ENCODE results near the gene TCFL5. TPM values are rescaled to one million over a fixed set of nuclear protein-coding genes. Genes with fewer than 3 reads are reported as not detected.

TCFL5 gene
- polyA plus RNA-seq, 3 donors, result 0.38 to 3.5 (median 0.89) TPM

- H3K4me3 ChIP-seq (replicated peaks in 1 of 3; ENCODE audit: low read depth in 2 of 3, low read length in 3 of 3), result no peak overlapping the region
- H3K9ac ChIP-seq (ENCODE audit: insufficient read depth, low read length, poor library complexity, severe bottlenecking), result no peak overlapping the region
- intact Hi-C loops (cut with micrococcal nuclease), result no loop called here
- no peaks in the 10 kb centered on the region for H3K27me3 ChIP-seq (ENCODE audit: control insufficient read depth in 2 of 2, insufficient read depth in 2 of 2, low read length in 2 of 2)
- H3K36me3 Mint-ChIP-seq, result no peaks in the 10 kb centered on the region
- H3K4me1 Mint-ChIP-seq, result peaks cover 14% of the 10 kb centered on the region
- no peak overlapping the region for H3K27ac Mint-ChIP-seq
- no peak overlapping the region for H3K4me2 ChIP-seq (replicated peaks; ENCODE audit: extremely low read depth, low read length, poor library complexity, severe bottlenecking)
- no peaks in the 10 kb centered on the region for H3K9me3 ChIP-seq (replicated peaks in 1 of 2; ENCODE audit: control insufficient read depth in 1 of 2, insufficient read depth in 1 of 2, low read length in 2 of 2)
- H3K36me3 ChIP-seq (replicated peaks in 1 of 2; ENCODE audit: control insufficient read depth in 1 of 2, insufficient read depth in 2 of 2, low read length in 2 of 2), result no peaks in the 10 kb centered on the region
- H3K9me3 Mint-ChIP-seq, result no peaks in the 10 kb centered on the region
- peaks cover 22 to 26% of the 10 kb centered on the region in 2 donors for H3K4me1 ChIP-seq (ENCODE audit: control insufficient read depth in 1 of 2, insufficient read depth in 2 of 2, low read length in 2 of 2)
- H3K4me3 Mint-ChIP-seq, result no peak overlapping the region
- H4K20me1 ChIP-seq (ENCODE audit: insufficient read depth, low read length), result no peaks in the 10 kb centered on the region
- H3K27me3 Mint-ChIP-seq (ENCODE audit: low read depth in 3 of 3), result peaks cover 0 to 5% (median 4%) of the 10 kb centered on the region in 3 donors
- no peak for TF ChIP-seq CTCF (IDR thresholded peaks at IDR 0.05)
- H3K27ac ChIP-seq (ENCODE audit: low read depth in 1 of 2, low read length in 2 of 2), result no peak overlapping the region
- H2AFZ ChIP-seq (ENCODE audit: insufficient read depth, low read depth, low read length, poor library complexity, severe bottlenecking), result no peak overlapping the region
- DNase-seq, result no peak
- WGBS (ENCODE audit: insufficient coverage), result 93% methylated on average over 21 of the region's 29 CpGs
- H3K79me2 ChIP-seq (ENCODE audit: insufficient read depth, low read length), result no peaks in the 10 kb centered on the region
Measured at GRCh38 chr20:62827311-62828038, 34.1 kb downstream of the TCFL5 start.

GRCh38 chr20:62826646-62827310, 34.8 kb downstream of the TCFL5 start:
- Histone ChIP-seq H3K27me3 (ENCODE audit: control insufficient read depth in 2 of 2, insufficient read depth in 2 of 2, low read length in 2 of 2) (no peaks in the 10 kb centered on the region), H3K27ac (ENCODE audit: low read depth in 1 of 2, low read length in 2 of 2) (no peak overlapping the region), H3K4me1 (ENCODE audit: control insufficient read depth in 1 of 2, insufficient read depth in 2 of 2, low read length in 2 of 2) (peaks cover 15 to 19% of the 10 kb centered on the region in 2 donors), H3K9me3 (replicated peaks in 1 of 2; ENCODE audit: control insufficient read depth in 1 of 2, insufficient read depth in 1 of 2, low read length in 2 of 2) (no peaks in the 10 kb centered on the region), H3K9ac (ENCODE audit: insufficient read depth, low read length, poor library complexity, severe bottlenecking) (no peak overlapping the region), H4K20me1 (ENCODE audit: insufficient read depth, low read length) (no peaks in the 10 kb centered on the region), H3K79me2 (ENCODE audit: insufficient read depth, low read length) (no peaks in the 10 kb centered on the region), H3K4me3 (replicated peaks in 1 of 3; ENCODE audit: low read depth in 2 of 3, low read length in 3 of 3) (no peak overlapping the region), H3K36me3 (replicated peaks in 1 of 2; ENCODE audit: control insufficient read depth in 1 of 2, insufficient read depth in 2 of 2, low read length in 2 of 2) (no peaks in the 10 kb centered on the region), H2AFZ (ENCODE audit: insufficient read depth, low read depth, low read length, poor library complexity, severe bottlenecking) (no peak overlapping the region), H3K4me2 (replicated peaks; ENCODE audit: extremely low read depth, low read length, poor library complexity, severe bottlenecking) (no peak overlapping the region)
- Mint-ChIP-seq H3K9me3 (no peaks in the 10 kb centered on the region), H3K36me3 (no peaks in the 10 kb centered on the region), H3K27me3 (ENCODE audit: low read depth in 3 of 3) (peaks cover 0 to 5% (median 4%) of the 10 kb centered on the region in 3 donors), H3K4me1 (peaks cover 7% of the 10 kb centered on the region), H3K4me3 (no peak overlapping the region), H3K27ac (no peak overlapping the region)
- no peak for DNase-seq
- 93% methylated on average over 17 of the region's 24 CpGs for WGBS (ENCODE audit: insufficient coverage)
- intact Hi-C loops (cut with micrococcal nuclease), result no loop called here
- TF ChIP-seq CTCF (IDR thresholded peaks at IDR 0.05), result no peak

Data from CD14-positive monocyte (primary cell).